Thyroid gland (tissue), 4 donors: ENCODE results near the gene CREB5. TPM values are rescaled to one million over a fixed set of nuclear protein-coding genes. Genes with fewer than 3 reads are reported as not detected.

Source experiments
- DNase-seq, 2 donors: peaks; one replicate each; pipeline ENCODE4 v3.0.0-alpha.2; 2019
- H3K27ac ChIP-seq, 3 donors: fragments of 200-600 bp; sonication (generic); 1 replicate in 2 of 3; 2 replicates in 1 of 3; pipeline ENCODE4 v1.5.1; 2016 to 2019; ENCODE audit warnings: mild to moderate bottlenecking in 1 of 3, moderate library complexity in 1 of 3
- H3K27me3 ChIP-seq: fragments of 200-600 bp; sonication (generic); one replicate; pipeline ENCODE4 v1.5.1; 2019
- H3K36me3 ChIP-seq, 2 donors: fragments of 200-600 bp; sonication (generic); one replicate each; pipeline ENCODE4 v1.5.1; 2016 to 2019
- H3K4me1 ChIP-seq, 2 donors: fragments of 200-600 bp; sonication (generic); one replicate each; pipeline ENCODE4 v1.5.1; 2017 to 2019
- H3K4me3 ChIP-seq, 3 donors: fragments of 200-600 bp; sonication (generic); replicated peaks in 1 of 3; 1 replicate in 2 of 3; 2 replicates in 1 of 3; pipeline ENCODE4 v1.5.1; 2016; ENCODE audit warnings: mild to moderate bottlenecking in 1 of 3
- H3K9me3 ChIP-seq: fragments of 200-600 bp; sonication (generic); one replicate; pipeline ENCODE4 v1.5.1; 2017
- CTCF ChIP-seq, 6 experiments: fragments of 200-600 bp in 3 of 6; fragments of 450-650 bp in 3 of 6; sonication (generic) in 3 of 6; IDR thresholded peaks; one replicate each; pipeline ENCODE4 v1.5.1; 2016 to 2019; ENCODE audit warnings: antibody characterized with exemption in 6 of 6, mild to moderate bottlenecking in 2 of 6, inconsistent platforms in 1 of 6, moderate library complexity in 1 of 6
- POLR2A ChIP-seq, 2 donors: fragments of 450-650 bp; IDR thresholded peaks; one replicate each; pipeline ENCODE4 v1.6.1; 2017; ENCODE audit warnings: antibody characterized with exemption in 2 of 2, mild to moderate bottlenecking in 2 of 2, moderate library complexity in 1 of 2
- WGBS, 2 donors: methylation state at CpG; one replicate each; pipeline ENCODE4 v1.1.5; 2017; 5-methylcytosine and 5-hydroxymethylcytosine counted together
- intact Hi-C: fragments of 100-400 bp; cut with DNase I; formaldehyde crosslinking; loops from one replicate; pipeline ENCODE4 v1.15.1; 2023
- total RNA-seq, 4 donors: library from RNA; depleted of rRNA; stranded (reverse); fragments of >200 nt; gene quantifications; one replicate each; pipeline ENCODE4 v1.2.3, GENCODE V29; 2016

Gene CREB5
- total RNA-seq, 4 donors from 2014 or later = 2.5 to 13.6 (median 6.5) TPM

DNA sequence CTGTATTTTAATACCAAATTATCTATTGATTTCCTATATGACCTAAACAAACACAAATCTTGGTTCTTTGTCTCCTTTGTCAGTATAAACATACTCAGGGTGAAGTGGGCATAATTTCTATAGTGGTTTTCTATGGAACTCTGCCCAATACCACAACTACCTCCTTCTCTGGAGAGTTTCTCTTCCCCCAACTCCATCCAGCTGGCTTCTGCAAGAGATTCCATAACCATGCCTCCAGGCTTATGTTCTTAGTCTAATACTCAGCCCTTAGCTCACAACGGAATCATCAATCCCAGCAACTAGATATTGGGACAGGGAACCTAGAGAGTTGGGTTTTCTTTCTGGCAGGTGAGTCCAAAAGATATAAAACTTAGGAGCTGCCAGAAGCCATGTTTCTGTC is 418.5 kb downstream of the CREB5 start:
- intact Hi-C loops = no loop called here
- Histone ChIP-seq H3K9me3 (no peaks in the 10 kb centered on the region), H3K4me1 (no peaks in the 10 kb centered on the region), H3K27me3 (no peaks in the 10 kb centered on the region), H3K4me3 (no peak overlapping the region), H3K27ac (no peak overlapping the region), H3K36me3 (no peaks in the 10 kb centered on the region)
- 71 to 88% methylated on average over 1 of the region's 1 CpG for WGBS, 2 donors
- TF ChIP-seq POLR2A (IDR thresholded peaks at IDR 0.05) = no peak
- TF ChIP-seq CTCF (IDR thresholded peaks at IDR 0.05) = no peak
- no peak for DNase-seq

GRCh38 chr7:28832669-28833068 is 420.4 kb downstream of the CREB5 start:
- 94 to 96% methylated on average over 3 of the region's 3 CpGs for WGBS, 2 donors

GRCh38 chr7:28835800-28836199 is 423.5 kb downstream of the CREB5 start:
- intact Hi-C loops = no loop called here
- DNase-seq = no peak
- Histone ChIP-seq H3K4me1 (no peaks in the 10 kb centered on the region), H3K9me3 (no peaks in the 10 kb centered on the region), H3K27ac (no peak overlapping the region), H3K27me3 (no peaks in the 10 kb centered on the region), H3K4me3 (no peak overlapping the region), H3K36me3 (no peaks in the 10 kb centered on the region)
- TF ChIP-seq CTCF (IDR thresholded peaks at IDR 0.05) (no peak), POLR2A (IDR thresholded peaks at IDR 0.05) (no peak)

More at GRCh38 chr7:28832669-28833068, 420.4 kb downstream of the CREB5 start:
- TF ChIP-seq POLR2A (IDR thresholded peaks at IDR 0.05) (no peak), CTCF (IDR thresholded peaks at IDR 0.05) (no peak)
- Histone ChIP-seq H3K4me1 (no peaks in the 10 kb centered on the region), H3K27ac (no peak overlapping the region), H3K27me3 (no peaks in the 10 kb centered on the region), H3K4me3 (no peak overlapping the region), H3K9me3 (no peaks in the 10 kb centered on the region), H3K36me3 (no peaks in the 10 kb centered on the region)
- intact Hi-C loops = no loop called here
- DNase-seq = no peak

- H3K9me3 ChIP-seq = no peaks in the 10 kb centered on the region
- H3K4me1 ChIP-seq = no peaks in the 10 kb centered on the region
- H3K27me3 ChIP-seq = no peaks in the 10 kb centered on the region
- intact Hi-C loops = no loop called here
- no peaks in the 10 kb centered on the region for H3K36me3 ChIP-seq
- DNase-seq = no peak
- no peak overlapping the region for H3K27ac ChIP-seq
- H3K4me3 ChIP-seq = no peak overlapping the region
- TF ChIP-seq CTCF (IDR thresholded peaks at IDR 0.05) = no peak
- WGBS, 2 donors = 87 to 88% methylated on average over 3 of the region's 3 CpGs
Measured at GRCh38 chr7:28836716-28837115, 424.4 kb downstream of the CREB5 start.

DNA sequence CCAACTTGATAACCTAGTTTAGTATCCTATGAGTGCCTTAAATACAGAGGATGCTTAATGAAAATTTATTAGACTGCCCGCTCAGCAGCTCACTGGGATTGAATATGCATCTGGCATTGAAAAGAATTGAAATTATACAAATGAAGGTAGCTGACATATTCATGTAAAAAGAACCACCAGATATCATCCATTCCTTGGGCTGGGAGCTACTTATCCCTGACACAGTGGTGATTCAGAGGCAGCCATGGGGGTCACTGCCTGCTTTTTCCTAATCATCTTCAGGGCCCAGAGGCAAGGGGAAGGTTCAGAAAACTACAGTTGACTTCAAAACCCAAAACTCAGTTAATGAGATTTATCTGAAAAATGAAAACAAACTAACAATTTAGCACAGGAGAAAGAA is 424.9 kb downstream of the CREB5 start:
- no peak overlapping the region for H3K27ac ChIP-seq
- DNase-seq = no peak
- no peaks in the 10 kb centered on the region for H3K9me3 ChIP-seq
- H3K36me3 ChIP-seq = no peaks in the 10 kb centered on the region
- no peak overlapping the region for H3K4me3 ChIP-seq
- 88 to 100% methylated on average over 1 of the region's 1 CpG for WGBS, 2 donors
- no peaks in the 10 kb centered on the region for H3K4me1 ChIP-seq
- TF ChIP-seq POLR2A (IDR thresholded peaks at IDR 0.05) (no peak), CTCF (IDR thresholded peaks at IDR 0.05) (no peak)
- intact Hi-C loops = no loop called here
- H3K27me3 ChIP-seq = no peaks in the 10 kb centered on the region
